NCI-H82 treated with DMSO at 0.1 percent for 48 hours (cell line): ENCODE data around the gene OR13D1.
"Not testable (repeated sequence)": the region's sequence is repeated elsewhere in the genome, so short reads cannot be mapped to it uniquely, and the experiment has no call there.

ENCODE experiments used
- DNase-seq: peaks from one replicate; lab custom pipeline; 2025; ENCODE audit not compliant: unreplicated experiment; lab: John Stamatoyannopoulos, UW

Gene OR13D1, protein sequence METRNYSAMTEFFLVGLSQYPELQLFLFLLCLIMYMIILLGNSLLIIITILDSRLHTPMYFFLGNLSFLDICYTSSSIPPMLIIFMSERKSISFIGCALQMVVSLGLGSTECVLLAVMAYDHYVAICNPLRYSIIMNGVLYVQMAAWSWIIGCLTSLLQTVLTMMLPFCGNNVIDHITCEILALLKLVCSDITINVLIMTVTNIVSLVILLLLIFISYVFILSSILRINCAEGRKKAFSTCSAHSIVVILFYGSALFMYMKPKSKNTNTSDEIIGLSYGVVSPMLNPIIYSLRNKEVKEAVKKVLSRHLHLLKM

DNA sequence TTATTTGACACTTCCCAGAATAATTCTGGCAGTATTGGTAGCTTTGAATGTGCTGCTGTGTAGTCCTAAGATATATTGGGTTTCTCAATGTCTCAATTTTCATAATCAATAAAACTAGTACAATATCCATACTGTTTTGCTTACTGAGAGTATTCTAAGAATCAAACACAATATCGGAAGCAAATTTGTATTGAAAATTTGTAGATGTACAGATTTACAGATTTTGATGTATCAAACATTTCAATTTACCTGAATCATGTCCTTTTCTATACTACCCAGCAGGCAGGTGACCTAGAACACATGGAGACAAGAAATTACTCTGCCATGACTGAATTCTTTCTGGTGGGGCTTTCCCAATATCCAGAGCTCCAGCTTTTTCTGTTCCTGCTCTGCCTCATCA is at the start of gene OR13D1:
TSS of gene OR13D1 (plus strand) at position 301 of the 400 bp plus-strand sequence. CDS start at position 301, 0 bp downstream.
- DNase-seq = no peak

DNA sequence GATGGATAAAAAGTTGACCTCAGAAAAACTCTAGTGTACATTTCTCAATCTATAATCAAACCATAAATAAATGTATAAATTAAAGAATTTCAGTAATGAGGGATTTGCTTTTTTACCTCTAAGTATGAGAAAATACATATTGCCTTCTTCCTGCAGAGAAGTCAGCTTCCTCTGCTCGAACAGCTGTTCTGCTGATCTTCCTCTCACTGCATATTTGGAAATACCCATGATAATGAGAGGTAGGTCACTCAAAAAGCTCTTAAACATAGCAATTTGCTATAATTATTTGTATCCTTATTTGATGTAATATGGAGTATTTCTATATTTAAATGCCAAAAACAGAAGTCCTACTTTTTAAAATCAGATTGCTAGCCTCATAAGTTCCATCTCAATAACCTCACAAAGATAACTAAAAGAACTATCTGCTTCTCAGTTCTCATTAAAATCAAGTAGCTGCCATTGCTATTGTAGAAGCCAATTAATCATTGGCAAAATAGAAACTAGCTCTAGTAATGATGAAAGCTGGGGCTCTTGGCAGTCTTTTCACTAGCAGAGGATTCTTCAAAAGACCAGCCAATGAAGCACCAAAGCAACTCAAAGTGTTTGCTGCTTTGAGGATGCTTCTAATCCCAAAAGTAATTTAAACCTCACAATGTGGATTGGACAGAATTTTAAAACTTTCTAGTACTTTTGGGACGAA is 35.7 kb upstream of the OR13D1 start:
- DNase-seq = no peak

DNA sequence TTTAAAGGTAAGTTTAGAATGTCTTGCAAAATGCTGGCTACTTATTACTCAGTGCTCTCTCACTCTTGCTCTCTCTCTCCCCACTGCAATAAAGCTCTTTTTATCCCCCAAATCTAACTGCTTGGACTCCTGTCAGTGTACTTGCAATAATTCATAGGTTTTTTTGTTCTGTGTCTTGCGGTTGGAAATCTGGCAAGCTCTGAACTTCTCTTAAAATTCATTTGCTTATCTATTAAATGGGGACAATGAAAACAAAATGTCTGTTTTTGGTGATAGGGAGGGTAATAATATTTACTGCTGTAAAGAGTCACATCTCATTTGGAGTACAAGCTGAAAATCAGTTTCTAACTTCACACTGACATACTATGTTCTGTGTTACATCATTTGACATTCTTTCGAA is 18.7 kb upstream of the OR13D1 start:
- no peak for DNase-seq

DNA sequence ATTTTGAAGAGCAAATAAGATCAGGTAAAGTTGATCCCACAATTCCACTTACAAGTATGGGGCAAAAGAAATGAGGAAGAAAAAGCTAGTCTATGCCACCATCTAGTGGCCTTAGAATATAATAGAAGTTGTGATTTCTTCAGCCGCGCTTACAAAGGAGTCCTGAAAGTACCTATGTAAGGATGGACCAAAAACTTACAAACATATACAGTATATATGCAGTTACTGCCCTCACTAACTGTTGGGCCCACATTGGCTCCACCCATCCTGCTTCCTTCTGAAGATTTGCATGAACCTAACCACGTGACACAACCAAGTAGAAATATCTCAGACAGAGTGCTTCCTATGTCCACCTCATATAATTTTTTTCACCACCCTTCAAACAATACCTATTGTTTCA is 11.7 kb upstream of the OR13D1 start:
- DNase-seq = peak; percentile 61

DNA sequence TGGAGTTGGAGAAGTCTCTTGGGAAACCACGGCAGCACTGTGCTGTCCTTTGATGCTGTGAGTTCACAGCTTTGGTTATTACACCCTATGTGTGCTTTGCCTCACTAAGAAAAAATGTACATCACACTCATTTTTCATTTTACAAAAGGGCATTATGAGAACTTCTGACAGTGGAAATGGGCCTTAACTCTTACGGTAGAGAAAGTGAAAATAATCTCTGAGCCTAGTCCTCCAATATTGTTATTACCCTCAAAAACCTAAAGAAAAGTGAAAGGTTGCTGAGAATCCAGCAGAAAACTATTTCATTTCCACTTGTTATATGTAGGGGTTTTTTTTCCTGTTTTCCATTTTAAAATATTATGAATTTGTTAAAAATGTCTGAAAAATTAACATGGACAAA is 8.2 kb upstream of the OR13D1 start:
- DNase-seq = no peak

DNA sequence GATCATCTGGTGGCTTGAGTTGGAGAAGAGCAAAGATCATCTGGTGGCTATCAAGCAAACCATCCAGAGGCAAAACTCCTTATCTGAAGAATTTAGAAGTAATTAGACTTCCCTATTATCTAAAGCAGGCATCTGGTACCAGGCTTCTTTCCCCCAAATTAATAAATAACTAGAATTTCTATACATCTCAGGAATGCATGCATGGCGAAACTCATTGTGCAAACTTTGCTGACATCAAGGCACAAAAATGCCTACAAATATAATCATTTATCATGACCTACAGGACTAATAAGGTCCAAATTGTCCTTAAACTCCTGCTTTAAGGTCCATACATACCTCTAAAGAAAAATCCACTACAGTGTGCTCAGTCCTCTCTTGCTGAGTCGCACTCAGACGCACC is 6.0 kb downstream of the OR13D1 start:
- DNase-seq = no peak

DNA sequence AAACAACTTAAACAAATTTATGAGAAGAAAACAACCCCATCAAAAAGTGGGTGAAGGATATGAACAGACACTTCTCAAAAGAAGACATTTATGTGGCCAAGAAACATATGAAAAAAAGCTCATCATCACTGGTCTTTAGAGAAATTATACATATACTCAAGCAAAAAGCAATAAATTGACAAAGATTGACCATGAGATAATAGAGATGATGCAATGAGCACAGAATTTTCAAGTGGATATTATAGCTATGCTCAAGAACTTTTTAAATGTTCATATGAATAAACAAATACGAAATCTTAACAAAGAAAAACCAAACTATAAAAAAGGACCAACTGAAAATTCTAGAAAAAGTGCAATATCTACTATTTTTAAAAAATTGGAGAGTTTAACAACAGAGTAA is 14.4 kb downstream of the OR13D1 start:
- not testable (repeated sequence) for DNase-seq

DNA sequence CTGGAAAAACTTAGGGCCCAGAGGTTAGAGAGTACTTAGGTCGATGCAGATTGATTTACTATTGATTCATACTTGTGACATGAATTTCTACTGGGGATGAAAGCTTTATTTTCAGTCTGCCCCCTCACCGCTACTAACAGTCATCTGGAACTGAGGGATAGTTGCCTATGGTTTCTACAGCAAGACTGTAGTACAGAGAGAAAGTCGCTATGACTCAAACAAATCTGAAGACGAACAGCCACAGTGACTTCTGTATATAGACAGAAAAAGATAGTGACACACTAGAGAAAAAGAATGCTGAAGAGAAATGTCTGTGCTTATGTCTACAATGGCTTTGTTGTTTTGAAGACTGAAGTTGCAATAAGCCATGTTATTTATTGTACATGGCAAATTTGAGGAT is 17.3 kb downstream of the OR13D1 start:
- no peak for DNase-seq

DNA sequence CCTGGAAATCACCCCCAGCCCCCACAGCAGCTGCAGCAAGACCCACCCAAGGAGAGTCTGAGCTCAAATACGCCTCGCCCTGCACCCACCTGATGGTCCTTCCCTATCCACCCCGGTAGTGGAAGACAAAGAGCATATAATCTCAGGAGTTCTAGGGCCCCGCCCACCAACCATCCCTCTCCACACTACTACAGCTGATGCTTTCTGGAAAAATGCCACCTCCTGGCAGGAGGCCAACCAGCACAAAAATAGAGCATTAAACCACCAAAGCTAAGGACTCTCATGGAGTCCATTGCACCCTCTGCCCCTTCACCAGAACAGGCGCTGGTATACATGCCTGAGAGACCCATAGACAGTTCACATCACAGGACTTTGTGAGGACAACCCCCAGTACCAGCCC is 30.7 kb downstream of the OR13D1 start:
- no peak for DNase-seq

DNA sequence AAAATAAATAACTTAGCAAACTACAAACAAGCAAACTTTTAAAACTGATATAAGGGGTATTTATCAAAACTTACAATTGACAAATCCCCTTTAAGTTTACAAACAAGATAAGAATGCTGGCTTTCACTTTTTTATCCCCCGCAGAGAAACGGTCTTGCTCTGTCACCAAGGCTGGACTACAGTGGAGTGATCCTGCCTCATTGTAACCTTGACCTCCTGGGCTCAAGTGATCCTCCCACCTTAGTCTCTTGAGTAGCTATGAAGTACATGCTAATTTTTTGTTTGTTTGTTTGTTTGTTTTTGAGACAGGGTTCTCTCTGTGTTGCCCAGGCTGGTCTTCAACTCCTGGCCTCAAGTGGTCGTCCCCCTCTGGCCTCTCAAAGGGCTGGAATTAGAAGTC is 44.1 kb downstream of the OR13D1 start:
- no peak for DNase-seq

DNA sequence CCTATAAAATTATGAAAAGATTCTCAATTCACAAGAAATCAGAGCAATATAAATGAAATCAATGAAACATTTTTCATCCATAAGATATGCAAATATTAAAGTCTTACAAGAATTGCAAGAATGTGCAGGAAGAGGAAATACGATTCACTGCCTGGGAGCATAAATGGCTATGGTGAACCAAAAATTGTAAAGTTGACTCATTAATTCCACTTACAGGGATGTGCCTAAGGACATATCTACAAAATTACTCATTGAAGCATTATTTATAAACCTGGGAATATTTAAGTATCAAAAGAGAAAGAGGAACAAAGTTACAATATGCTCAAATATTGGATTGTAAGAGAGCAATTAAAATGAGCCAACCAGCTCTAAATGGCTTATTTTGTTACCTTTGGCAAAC is 46.3 kb downstream of the OR13D1 start:
- no peak for DNase-seq

DNA sequence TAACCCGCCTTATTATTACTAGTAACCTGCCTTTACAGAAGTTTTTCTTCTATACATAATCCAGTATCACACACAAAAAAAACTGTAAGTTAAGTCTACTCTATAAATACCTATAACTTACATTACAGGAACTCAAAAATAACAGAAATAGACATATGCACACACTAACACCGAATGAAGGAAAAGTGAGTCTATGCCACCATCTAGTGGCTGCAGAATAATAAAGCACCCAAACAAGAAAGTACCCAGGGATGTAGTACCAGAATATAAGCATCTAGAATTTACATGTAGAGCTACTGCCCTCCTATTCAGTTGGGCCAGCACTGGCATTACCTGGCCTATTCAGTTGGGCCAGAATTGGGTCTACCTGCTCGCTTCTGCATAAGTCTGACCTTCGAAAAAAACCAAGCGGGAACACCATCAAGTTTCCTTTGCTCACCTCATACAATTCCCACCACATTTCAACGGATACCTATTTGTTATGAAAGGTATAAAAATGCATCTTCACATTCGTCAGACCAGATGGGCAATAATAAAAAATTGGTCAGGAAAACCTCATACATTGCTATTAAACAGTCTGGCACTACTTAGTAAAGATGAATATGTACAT is 49.2 kb downstream of the OR13D1 start:
- peak; percentile 47 for DNase-seq
